HEK293 (cell line): ENCODE measurements around the gene RHOT2.

Source experiments
- CTCF ChIP-seq: fragments of 450-650 bp; formaldehyde crosslinking; IDR thresholded peaks from 2 replicates; pipeline ENCODE4 v1.5.1; 2016; ENCODE audit warnings: missing biosample characterization, missing genetic modification characterization
- GLIS1 ChIP-seq: fragments of 450-650 bp; formaldehyde crosslinking; IDR thresholded peaks from 2 replicates; pipeline ENCODE4 v1.5.1; 2016; ENCODE audit warnings: missing biosample characterization, missing genetic modification characterization
- HOXA7 ChIP-seq: sonication (generic); formaldehyde crosslinking; IDR thresholded peaks from 2 replicates; pipeline ENCODE4 v1.8.1; 2022; ENCODE audit warnings: missing genetic modification reagents, borderline replicate concordance
- OVOL3 ChIP-seq: fragments of 450-650 bp; formaldehyde crosslinking; IDR thresholded peaks from 2 replicates; pipeline ENCODE4 v1.5.1; 2016; ENCODE audit warnings: missing biosample characterization, missing genetic modification characterization
- SP7 ChIP-seq: fragments of 450-650 bp; formaldehyde crosslinking; IDR thresholded peaks from 2 replicates; pipeline ENCODE4 v1.5.1; 2016; ENCODE audit warnings: missing biosample characterization, missing genetic modification characterization
- ZFP3 ChIP-seq: fragments of 450-650 bp; formaldehyde crosslinking; IDR thresholded peaks from 2 replicates; pipeline ENCODE4 v1.5.1; 2016; ENCODE audit warnings: low read depth, missing biosample characterization, missing genetic modification characterization
- ZIC2 ChIP-seq: fragments of 450-650 bp; formaldehyde crosslinking; IDR thresholded peaks from 2 replicates; pipeline ENCODE4 v1.5.1; 2016; ENCODE audit warnings: missing biosample characterization, missing genetic modification characterization
- ZNF148 ChIP-seq: fragments of 450-650 bp; formaldehyde crosslinking; IDR thresholded peaks from 2 replicates; pipeline ENCODE4 v1.5.0; 2017; ENCODE audit warnings: missing biosample characterization, missing genetic modification characterization, borderline replicate concordance
- ZNF174 ChIP-seq: fragments of 450-650 bp; formaldehyde crosslinking; IDR thresholded peaks from 2 replicates; pipeline ENCODE4 v1.5.0; 2017; ENCODE audit warnings: missing biosample characterization, mild to moderate bottlenecking, missing genetic modification characterization
- ZNF18 ChIP-seq: fragments of 450-650 bp; formaldehyde crosslinking; IDR thresholded peaks from 2 replicates; pipeline ENCODE4 v1.5.1; 2016; ENCODE audit warnings: missing biosample characterization, missing genetic modification characterization
- ZNF24 ChIP-seq: fragments of 450-650 bp; formaldehyde crosslinking; IDR thresholded peaks from 2 replicates; pipeline ENCODE4 v1.5.1; 2016; ENCODE audit warnings: missing biosample characterization, missing genetic modification characterization
- ZNF280D ChIP-seq: fragments of 450-650 bp; formaldehyde crosslinking; IDR thresholded peaks from 2 replicates; pipeline ENCODE4 v1.5.1; 2016; ENCODE audit warnings: missing biosample characterization, missing genetic modification characterization
- ZNF311 ChIP-seq: fragments of 450-650 bp; formaldehyde crosslinking; IDR thresholded peaks from 2 replicates; pipeline ENCODE4 v1.5.1; 2017; ENCODE audit warnings: missing biosample characterization, missing genetic modification characterization, borderline replicate concordance
- ZNF335 ChIP-seq: fragments of 450-650 bp; formaldehyde crosslinking; conservative IDR thresholded peaks from 2 replicates; pipeline ENCODE4 v1.5.1; 2016; ENCODE audit warnings: missing biosample characterization, missing genetic modification characterization
- ZNF354C ChIP-seq: fragments of 450-650 bp; formaldehyde crosslinking; IDR thresholded peaks from 2 replicates; pipeline ENCODE4 v1.5.1; 2016; ENCODE audit warnings: missing biosample characterization, missing genetic modification characterization, low read depth, borderline replicate concordance
- ZNF366 ChIP-seq: fragments of 450-650 bp; formaldehyde crosslinking; conservative IDR thresholded peaks from 2 replicates; pipeline ENCODE4 v1.5.1; 2016; ENCODE audit warnings: missing biosample characterization, missing genetic modification characterization
- ZNF391 ChIP-seq: fragments of 450-650 bp; formaldehyde crosslinking; IDR thresholded peaks from 2 replicates; pipeline ENCODE4 v1.5.1; 2016; ENCODE audit warnings: low read depth, missing biosample characterization, missing genetic modification characterization, borderline replicate concordance
- ZNF473 ChIP-seq: fragments of 450-650 bp; formaldehyde crosslinking; IDR thresholded peaks from 2 replicates; pipeline ENCODE4 v1.5.1; 2017; ENCODE audit warnings: missing biosample characterization, missing genetic modification characterization
- ZNF488 ChIP-seq: fragments of 450-650 bp; formaldehyde crosslinking; IDR thresholded peaks from 2 replicates; pipeline ENCODE4 v1.5.1; 2016; ENCODE audit warnings: missing biosample characterization, missing genetic modification characterization
- ZNF560 ChIP-seq: fragments of 450-650 bp; formaldehyde crosslinking; IDR thresholded peaks from 2 replicates; pipeline ENCODE4 v1.5.1; 2017; ENCODE audit warnings: missing biosample characterization, missing genetic modification characterization, borderline replicate concordance
- ZNF600 ChIP-seq: fragments of 450-650 bp; formaldehyde crosslinking; IDR thresholded peaks from 2 replicates; pipeline ENCODE4 v1.5.1; 2016; ENCODE audit warnings: missing biosample characterization, missing genetic modification characterization
- ZNF624 ChIP-seq: fragments of 450-650 bp; formaldehyde crosslinking; IDR thresholded peaks from 2 replicates; pipeline ENCODE4 v1.5.1; 2017; ENCODE audit warnings: missing biosample characterization, missing genetic modification characterization
- ZNF670 ChIP-seq: fragments of 450-650 bp; formaldehyde crosslinking; IDR thresholded peaks from 2 replicates; pipeline ENCODE4 v1.5.1; 2016; ENCODE audit warnings: missing biosample characterization, missing genetic modification characterization, low read depth
- ZNF785 ChIP-seq: fragments of 450-650 bp; formaldehyde crosslinking; IDR thresholded peaks from 2 replicates; pipeline ENCODE4 v1.5.1; 2016; ENCODE audit warnings: missing biosample characterization, missing genetic modification characterization
- ZNF792 ChIP-seq: fragments of 450-650 bp; formaldehyde crosslinking; IDR thresholded peaks from 2 replicates; pipeline ENCODE4 v1.5.1; 2016; ENCODE audit warnings: missing biosample characterization, missing genetic modification characterization
- ZNF843 ChIP-seq: fragments of 450-650 bp; formaldehyde crosslinking; IDR thresholded peaks from 2 replicates; pipeline ENCODE4 v1.5.1; 2016; ENCODE audit warnings: missing biosample characterization, missing genetic modification characterization
- ZSCAN18 ChIP-seq: fragments of 450-650 bp; formaldehyde crosslinking; IDR thresholded peaks from 2 replicates; pipeline ENCODE4 v1.5.1; 2016; ENCODE audit warnings: missing biosample characterization, missing genetic modification characterization

RHOT2 gene

GRCh38 chr16:715477-716199 lies 47.7 kb downstream of the RHOT2 start (continued):
- TF ChIP-seq ZNF24 (tag by site-specific recombination) (no peak), ZNF488 (tag by site-specific recombination) (no peak), ZFP3 (tag by site-specific recombination) (no peak), ZNF792 (tag by site-specific recombination) (peak; percentile 44; the same call in 1 of the 2 replicates), ZNF280D (no peak), ZNF366 (tag by site-specific recombination) (no peak), ZNF335 (peak; percentile 48), ZNF600 (peak; percentile 65), ZNF843 (tag by site-specific recombination) (no peak), ZNF560 (tag by site-specific recombination) (no peak), ZNF785 (tag by site-specific recombination) (no peak), ZNF473 (no peak), ZNF624 (no peak), GLIS1 (tag by site-specific recombination) (no peak), ZNF670 (tag by site-specific recombination) (no peak), CTCF (peak; percentile 28; the same call in 1 of the 2 replicates), ZNF354C (tag by site-specific recombination) (no peak), ZSCAN18 (tag by site-specific recombination) (no peak), ZNF148 (no peak), ZIC2 (peak; percentile 66), OVOL3 (no peak), ZNF311 (tag by site-specific recombination) (no peak), ZNF174 (no peak), HOXA7 (CRISPR knock-in tag) (no peak), ZNF391 (tag by site-specific recombination) (no peak), SP7 (tag by site-specific recombination) (no peak), ZNF18 (tag by site-specific recombination) (no peak)
